ENCODE data around the gene CCDC112.

CCDC112 gene

DNA sequence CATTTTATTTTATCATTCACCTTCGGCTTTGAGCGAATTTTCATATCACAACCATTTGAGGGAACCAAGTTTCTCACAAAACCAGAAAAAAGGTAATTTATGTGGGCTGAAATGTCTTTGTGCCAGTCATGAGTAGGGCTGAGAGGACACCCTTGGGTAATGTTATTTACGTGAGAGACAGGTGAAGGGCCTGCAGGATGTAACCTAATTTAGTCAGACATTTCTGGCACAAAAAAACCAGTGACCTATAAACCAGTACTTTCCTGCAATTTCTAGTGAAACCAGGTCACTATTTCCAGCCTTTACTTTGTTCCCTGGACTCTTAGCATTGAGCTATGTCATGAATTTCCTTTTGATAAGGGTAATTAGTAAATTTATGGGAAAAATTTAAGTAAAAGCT lies 17.2 kb upstream of the CCDC112 start:
- no peak for DNase-seq

DNA sequence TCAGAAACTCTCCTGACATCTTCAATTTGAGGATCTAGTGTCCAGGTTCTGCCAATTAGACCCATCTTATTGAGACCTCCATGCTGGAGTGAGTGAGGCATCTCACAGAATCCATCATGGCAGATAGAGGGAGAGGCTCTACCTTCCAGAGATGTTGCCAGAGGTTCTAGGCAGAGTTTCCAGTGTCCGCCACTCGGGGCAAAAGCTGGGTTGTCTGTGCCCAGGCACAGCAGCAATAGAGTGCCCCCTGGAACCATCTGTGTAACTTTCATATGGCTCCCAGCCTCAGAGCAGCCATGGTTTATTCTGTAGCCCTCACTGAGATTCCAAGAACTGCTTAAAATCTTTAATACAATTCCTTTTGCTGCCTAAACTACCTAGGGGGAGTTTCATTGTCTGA lies 16.6 kb upstream of the CCDC112 start:
- no peak for DNase-seq

GRCh38 chr5:115309751-115310370 lies 13.4 kb upstream of the CCDC112 start:
- DNase-seq: peak; percentile 70

DNA sequence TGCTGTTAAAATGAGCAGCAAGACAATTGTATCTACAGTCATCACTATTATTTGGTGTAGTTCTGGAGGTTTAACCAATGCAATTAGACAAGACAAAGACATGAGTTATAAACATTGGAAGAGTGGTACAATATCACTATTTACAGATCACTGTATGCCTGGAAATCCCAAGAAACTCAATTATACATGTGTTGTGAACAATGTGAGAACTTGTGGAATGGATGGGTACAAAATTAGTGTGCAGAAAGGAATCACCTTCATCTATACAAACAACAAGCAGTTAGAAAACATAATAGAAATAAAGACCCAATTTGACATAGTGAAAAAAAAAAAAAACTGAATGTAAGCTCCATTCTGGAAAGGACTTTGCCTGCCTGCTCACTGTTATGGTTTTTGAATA lies 12.4 kb upstream of the CCDC112 start:
- DNase-seq: no peak

- DNase-seq: peak; percentile 48
Measured at GRCh38 chr5:115306011-115306536, 9.6 kb upstream of the CCDC112 start.

DNA sequence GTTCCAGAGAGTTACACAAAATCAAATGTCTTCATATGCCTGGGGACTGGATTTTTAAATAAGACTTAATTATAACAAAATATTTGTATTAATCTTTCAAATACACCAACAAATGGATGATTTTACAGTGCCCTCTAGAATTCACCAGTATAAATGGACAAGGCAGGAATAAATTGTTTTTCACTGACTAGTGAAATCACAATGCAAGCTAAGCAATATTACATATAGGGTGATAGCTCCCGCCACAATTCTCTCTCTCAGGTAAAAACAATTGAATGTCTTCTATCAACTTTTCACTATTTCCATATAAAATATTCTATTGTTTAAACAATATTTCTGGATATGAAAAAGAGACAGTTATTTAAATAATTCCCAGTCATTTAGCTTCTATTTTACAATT lies 8.0 kb upstream of the CCDC112 start:
- no peak for DNase-seq

- no peak for DNase-seq
Measured at GRCh38 chr5:115298811-115299210, 2.4 kb upstream of the CCDC112 start.

GRCh38 chr5:115297031-115297430 lies 577 bp upstream of the CCDC112 start:
- DNase-seq: no peak

DNA sequence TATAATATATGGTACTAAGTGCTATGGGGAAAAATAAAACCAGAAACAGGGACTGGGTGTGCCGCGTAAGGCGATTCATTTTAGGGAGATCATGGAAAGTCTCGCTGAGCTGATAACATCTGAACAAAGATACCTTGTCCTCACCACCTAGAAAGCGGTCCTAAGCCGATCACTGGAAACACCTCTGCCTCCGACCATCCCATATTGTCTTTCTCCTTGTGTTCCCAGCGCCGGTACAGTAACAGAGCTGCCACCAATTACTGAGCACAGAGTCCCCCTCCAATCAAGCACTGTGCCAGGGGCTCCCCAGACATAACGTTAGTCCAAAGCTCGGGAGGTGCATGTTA lies 704 bp downstream of the CCDC112 start:
- peak; percentile 72 for DNase-seq

DNA sequence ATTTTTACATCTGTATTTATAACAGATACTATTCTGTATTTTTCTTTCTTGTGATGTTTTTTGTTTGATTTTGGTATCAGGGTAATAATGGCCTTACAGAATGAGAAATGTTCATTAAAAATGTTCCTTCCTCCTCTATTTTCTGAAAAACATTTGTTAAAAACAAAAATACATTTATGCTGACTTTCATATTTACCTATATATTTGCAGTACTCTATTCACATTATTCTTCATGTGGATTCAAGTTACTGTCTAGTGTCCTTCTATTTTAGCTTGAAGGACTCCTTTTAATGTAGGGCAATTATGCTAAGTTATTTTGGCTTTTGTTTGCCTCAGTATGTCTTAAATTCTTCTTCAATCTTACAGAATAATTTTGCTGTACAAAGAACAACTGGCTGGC lies 5.1 kb downstream of the CCDC112 start:
- DNase-seq: no peak

GRCh38 chr5:115289104-115289503 lies 7.3 kb downstream of the CCDC112 start:
- DNase-seq: no peak

DNA sequence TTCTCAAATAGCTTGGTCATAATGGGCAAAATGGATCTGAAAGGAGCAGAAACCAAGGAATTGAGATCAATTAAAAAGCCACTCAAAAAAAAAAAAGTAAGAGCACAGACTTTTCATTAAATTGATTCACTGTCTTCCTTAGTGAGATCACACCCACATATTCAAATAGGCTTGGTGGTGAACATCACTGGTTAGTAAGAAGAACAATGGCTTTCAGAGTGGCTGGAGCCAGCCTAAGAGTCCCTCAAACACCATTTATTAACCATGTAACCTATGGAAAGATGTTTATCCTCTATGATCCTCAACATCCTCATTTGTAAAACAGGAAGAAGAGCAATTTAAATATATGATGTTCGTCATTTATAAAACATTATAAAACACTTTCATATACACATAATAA lies 12.4 kb downstream of the CCDC112 start:
- no peak for DNase-seq

DNA sequence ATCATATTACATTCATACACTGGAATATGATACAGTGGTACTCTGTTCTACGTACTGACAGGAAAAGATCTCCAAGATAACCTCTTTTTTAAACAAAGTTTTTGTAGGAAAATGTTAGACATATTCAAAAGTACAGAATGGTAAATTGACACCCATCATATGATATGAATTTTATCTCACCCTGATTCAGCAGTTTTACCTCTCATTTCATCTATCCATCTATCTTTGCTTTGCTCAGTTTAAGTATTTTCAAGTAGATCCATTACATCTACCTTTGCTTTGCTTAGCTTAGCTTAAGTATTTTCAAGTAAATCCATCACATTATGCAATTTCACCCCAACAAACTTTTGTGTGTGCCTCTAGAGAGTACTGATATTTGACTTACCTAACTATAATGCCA lies 14.3 kb downstream of the CCDC112 start:
- DNase-seq: no peak

DNA sequence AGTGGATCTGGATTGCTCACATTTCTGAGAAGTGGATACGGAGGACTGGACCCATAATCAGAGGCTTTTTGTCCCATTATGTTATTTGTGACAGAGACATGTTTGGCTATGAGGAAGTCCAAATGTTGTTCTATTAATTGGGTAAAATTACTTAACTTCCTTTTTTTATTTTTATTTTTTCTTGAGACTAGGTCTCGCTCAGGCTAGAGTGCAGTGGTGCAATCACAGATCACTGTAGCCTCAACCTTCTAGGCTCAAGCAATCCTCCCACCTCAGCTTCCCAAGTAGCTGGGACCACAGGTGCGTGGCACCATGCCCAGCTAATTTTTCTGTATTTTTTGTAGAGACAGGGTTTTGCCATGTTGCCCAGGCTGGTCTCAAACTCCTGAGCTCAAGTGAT lies 21.9 kb downstream of the CCDC112 start:
- DNase-seq: no peak

- no peak for DNase-seq
Measured at GRCh38 chr5:115272297-115272958, 24.0 kb downstream of the CCDC112 start.

DNA sequence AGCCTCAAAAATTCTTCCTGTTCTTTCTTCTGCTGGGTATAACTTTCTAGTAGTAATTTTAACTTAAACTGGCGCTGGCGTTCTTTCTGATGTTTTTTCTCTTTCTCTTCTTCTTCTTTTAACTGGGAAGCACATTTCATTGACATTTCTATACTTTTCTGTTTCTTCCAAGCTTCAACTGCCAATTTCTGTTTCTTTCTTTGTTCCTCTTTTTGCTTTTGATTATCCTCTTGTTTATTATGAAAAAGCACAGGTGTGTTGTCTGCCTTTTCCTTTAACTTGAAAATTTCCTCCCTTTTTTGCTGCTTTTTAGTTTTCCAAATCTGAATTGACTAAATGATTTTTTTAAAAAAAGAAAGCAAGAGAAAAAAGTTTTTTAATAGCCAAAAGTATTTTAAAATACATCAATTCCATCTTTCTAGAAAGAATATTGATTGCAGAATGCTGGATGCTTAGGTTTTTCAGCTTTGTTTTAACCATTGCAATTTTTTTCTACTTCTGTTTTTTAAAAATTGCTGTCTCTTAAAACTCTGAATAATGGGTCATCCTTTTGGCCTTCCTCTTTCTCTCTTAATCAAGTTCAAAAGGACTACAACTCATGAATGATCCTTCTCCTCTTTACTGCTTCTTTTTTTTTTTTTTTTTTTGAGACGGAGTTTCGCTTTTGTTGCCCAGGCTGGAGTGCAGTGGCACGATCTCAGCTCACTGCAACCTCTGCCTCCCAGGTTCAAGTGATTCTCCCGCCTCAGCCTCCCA lies 25.0 kb downstream of the CCDC112 start:
- no peak for DNase-seq

DNA sequence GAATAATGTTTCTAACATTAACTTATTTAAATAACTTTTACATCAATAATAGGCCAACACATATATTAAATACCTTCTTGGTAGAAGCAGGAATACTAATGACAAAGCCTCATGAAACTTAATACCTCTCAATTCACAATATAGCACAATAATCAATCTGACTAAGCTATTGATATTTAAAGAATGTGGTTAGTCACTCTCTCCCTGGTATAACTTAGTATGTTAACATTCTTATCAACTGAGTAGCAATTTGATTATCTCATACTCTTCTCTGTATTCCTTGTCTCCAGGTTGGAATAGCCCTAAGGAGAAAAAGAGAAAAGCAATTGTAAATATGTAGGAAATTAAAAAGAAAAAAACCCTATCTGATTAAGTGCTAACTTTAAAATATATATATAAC lies 28.8 kb downstream of the CCDC112 start:
- no peak for DNase-seq

- no peak for DNase-seq
Measured at GRCh38 chr5:115265220-115265619, 31.2 kb downstream of the CCDC112 start.

GRCh38 chr5:115264786-115265185 lies 31.7 kb downstream of the CCDC112 start:
- no peak for DNase-seq

DNA sequence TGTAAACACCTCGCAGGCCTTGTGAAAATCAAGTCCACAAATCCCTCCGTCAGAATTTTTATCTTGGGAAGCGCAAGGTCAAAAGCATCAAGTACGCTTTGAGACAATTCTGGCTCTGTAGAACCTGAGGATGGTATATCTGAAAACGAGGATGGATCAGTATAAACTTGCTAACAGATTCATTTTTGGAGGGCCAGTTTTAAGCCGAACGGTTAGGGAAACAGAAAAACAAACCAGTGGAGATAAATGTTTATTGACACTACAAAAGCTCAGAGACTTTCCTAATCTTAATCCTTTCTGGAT lies 33.4 kb downstream of the CCDC112 start:
- no peak for DNase-seq

- peak; percentile 84 for DNase-seq
Measured at GRCh38 chr5:115262321-115263077, 34.0 kb downstream of the CCDC112 start, which contains the start of gene PGGT1B. PGGT1B (minus strand) TSS chr5:115262877; CDS start chr5:115262851, 26 bp downstream.

- DNase-seq: no peak
Measured at GRCh38 chr5:115262011-115262320, 34.5 kb downstream of the CCDC112 start.

DNA sequence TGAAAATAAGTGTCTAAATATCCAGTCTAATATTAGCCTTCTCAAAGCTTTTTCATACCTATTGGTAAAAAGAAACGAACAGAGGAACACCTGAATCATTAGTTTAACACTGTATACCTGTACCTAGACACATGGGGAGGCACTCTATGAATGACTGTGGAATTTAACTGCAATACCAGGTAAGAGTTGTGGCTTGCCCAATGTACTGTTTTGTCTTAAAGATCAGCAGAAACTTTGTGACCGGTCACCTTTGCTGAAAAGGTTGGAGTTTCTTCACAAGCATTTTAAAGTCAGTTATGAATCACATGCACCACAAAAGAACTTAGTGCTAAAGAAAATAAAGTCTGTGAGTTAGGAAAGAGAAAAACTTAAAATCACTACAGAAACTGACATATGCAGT lies 36.2 kb downstream of the CCDC112 start:
- DNase-seq: no peak

- no peak for DNase-seq
Measured at GRCh38 chr5:115257981-115258380, 38.5 kb downstream of the CCDC112 start.

All from DMS53 (cell line).